Left lobe of liver (tissue), 2 donors: ENCODE measurements around the gene AP4B1. TPM values are rescaled to one million over a fixed set of nuclear protein-coding genes. Genes with fewer than 3 reads are reported as not detected.

Experiments
- ATAC-seq: fragments of 200-7000 bp; cut with Tn5 transposase; one replicate; pipeline ENCODE4 v1.9.1; 2020; ENCODE audit warnings: mild to moderate bottlenecking, moderate library complexity
- DNase-seq: peaks from one replicate; pipeline ENCODE4 v3.0.0-alpha.2; 2020; ENCODE audit warnings: low spot score
- total RNA-seq: library from RNA; stranded (reverse); gene quantifications from one replicate; pipeline ENCODE4 v1.2.1, GENCODE V29; 2021
- donor health status: DM: no; HTN: no; CAD: no; lungs with moderate emphysema.
- donor health status: DM: no; HTN: yes; CAD: no.

The AP4B1 gene
- total RNA-seq, 1 donor from 2014 or later: 6.4 TPM

- no peak for DNase-seq
- ATAC-seq: no peak
These were observed 8.6 kb downstream of the AP4B1 start for GRCh38 chr1:113895961-113896360.

DNA sequence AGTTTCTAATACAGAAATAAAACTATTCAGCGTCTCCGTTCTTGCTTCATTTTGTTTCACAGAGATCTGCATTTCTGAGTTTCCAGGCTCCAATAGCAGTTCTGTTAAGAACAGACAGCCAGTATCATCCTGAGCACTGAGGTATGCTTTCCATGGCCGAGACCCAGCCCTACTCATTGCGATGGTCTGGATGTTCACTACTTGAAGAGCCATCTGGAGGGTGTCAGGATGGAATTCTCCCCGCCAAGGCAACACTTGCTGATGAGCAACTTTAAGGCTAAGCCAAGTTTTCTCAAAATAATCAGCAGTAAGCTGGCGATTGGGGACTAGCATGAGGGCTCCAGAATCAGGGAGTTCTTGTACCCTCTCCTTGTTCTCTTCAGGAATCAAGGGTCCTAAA, 9.5 kb downstream of the AP4B1 start:
- DNase-seq (no peak), ATAC-seq (no peak)

GRCh38 chr1:113893267-113893666, 11.3 kb downstream of the AP4B1 start:
- no peak for DNase-seq

DNA sequence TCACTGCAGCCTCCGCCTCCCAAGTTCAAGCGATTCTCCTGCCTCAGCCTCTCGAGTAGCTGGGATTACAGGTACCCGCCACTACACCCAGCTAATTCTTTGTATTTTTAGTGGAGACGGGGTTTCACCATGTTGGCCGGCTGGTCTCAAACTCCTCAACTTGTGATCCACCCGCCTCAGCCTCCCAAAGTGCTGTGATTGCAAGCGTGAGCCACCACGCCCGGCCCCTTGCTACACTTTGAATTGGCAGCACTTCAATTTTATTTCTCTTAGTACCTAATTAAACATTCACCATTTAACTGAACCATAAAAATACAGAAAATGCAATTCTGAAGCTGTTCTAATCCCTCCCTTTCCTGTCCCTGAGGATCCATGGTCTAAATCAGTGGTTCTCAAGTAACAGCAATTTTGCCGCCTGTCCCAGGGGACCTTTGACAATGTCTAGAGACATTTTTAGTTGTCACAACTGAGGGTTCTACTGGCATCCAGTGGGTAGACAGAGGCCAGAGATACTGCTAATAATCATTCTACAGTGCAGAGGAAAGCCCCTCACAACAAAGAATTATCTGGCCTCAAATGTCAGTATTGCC, 12.9 kb downstream of the AP4B1 start:
- ATAC-seq (no peak), DNase-seq (no peak)

More at GRCh38 chr1:113893267-113893666, 11.3 kb downstream of the AP4B1 start:
- no peak for ATAC-seq

DNA sequence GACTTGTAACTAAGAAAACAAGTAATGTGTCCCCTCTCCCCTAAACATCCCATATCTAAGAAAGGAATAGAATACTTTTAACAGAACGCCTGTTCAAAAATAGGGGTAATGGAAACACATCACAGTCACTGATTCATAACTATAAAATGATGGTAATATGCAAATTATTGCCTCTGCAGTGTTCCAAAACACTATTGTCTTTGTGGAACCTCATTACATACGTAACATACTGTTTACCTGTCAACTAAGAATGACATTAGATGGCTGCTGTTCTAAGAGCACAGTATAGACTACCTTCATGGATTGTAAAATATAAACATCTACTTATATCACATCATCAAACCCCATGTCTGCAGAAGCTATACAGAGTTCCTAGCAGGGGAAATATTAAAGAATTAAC, 13.8 kb downstream of the AP4B1 start:
- DNase-seq (no peak), ATAC-seq (no peak)

DNA sequence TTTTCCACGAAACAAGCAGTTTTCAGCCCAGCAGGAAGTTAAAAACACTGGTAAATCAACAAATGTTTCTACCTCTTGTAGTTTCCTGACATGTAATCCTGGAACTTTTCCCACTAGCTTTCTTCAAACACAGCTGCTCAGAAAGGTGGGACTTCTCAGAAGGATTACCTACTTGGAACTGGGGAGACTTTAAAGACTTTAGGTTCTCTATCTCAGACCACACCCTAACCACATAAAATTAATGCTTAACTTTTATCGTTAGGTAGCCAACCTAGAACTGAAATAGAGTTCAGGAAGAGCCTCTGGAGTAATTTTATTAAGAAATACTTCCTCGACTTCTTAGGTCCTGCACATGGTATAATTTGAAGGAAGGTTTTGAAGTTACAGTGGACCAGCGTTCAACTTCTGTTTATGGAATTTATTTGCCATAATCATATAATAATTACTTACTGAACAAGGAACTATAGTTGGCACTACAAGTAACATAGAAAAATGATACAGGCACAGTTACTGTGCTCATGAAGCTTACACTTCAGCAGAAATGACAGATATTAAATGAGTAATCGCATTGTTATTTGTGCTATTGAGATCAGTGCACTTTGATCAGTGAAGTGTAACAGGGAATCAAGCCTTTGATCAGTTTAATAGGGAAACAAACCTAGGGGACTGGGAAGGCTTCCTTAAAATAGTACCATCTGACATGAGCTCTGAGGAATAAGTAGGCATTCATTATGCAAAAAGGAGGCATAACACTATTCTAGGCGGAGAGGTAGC, 17.0 kb downstream of the AP4B1 start, which contains the start of gene BCL2L15:
TSS of gene BCL2L15 (minus strand) at position 180 of the 774 bp plus-strand sequence. CDS start 206 bp downstream, outside the sequence.
- ATAC-seq: no peak
- no peak for DNase-seq

DNA sequence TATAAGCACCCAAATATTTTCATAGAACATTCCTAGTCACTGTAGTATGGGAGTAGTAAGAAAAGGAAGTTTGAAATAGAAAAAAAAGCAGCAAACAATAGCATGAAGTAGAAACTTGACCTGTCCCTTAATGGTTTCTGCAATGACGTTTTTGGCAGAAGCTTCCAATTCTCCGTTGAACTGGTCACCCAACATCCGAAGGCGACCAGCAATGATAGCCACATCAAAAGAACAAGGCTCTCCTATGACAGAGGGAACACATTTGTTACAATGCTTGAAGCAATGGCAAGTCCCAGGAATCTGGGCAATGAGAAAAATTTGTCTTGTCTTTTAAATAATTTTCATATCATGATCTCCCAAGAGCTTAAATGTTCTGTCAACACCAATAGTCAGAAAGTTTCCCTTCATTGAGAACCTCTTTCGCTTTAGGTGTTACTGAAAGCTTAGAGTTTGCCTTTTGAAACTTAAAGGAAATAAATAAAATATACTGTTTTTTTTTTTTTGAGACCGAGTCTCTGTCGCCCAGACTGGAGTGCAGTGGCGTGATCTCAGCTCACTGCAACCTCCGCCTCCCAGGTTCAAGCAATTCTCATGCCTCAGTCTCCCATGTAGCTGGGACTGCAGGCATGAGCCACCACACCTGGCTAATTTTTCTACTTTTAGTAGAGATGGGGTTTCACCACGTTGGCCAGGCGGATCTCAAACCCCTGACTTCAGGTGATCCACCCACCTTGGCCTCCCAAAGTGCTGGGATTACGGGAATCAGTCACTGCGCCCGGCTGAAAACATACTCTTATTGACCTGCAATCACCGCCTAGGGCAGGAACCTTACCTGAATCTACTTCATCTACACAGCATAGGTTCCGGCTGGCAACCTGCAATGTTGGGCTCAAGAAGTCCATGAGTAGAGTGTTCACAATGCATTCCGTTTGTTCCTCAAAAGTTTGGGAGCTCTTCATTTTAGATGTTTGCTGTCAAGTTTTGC, 17.9 kb downstream of the AP4B1 start:
- DNase-seq (no peak), ATAC-seq (no peak)

- no peak for DNase-seq
- no peak for ATAC-seq
These were observed 22.9 kb downstream of the AP4B1 start for GRCh38 chr1:113881661-113882060.

DNA sequence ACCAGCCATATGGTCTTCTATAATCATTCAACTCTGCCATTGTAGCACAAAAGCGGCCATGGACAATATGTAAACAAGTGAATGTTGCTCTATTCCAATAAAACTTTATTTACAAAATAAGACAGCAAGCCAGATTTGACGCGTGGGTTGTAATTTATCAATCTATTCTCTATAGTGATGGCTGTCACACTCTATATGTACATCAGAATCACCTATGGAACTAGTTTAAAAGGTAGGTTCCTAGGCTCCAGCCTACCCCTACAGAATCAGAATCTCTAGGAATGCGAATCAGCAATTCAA, 24.9 kb downstream of the AP4B1 start:
- DNase-seq: no peak
- ATAC-seq: no peak

DNA sequence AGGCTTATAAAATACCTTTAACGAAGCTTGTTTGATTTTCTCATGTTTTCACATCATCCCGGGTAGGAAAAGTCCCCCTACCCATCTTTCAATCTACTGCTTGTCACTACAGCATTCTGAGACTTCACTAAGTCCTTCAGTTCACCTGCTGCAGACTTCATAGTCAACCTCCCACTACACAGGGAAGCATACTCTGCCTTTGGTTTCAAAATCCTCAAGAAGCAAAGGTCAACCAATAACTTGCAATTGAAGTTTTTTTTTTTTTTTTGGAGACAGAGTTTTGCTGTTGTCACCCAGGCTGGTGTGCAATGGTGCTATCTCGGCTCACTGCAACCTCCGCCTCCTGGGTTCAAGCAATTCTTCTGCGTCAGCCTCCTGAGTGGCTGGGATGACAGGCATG, 28.4 kb downstream of the AP4B1 start:
- DNase-seq (no peak), ATAC-seq (peak; percentile 23)

DNA sequence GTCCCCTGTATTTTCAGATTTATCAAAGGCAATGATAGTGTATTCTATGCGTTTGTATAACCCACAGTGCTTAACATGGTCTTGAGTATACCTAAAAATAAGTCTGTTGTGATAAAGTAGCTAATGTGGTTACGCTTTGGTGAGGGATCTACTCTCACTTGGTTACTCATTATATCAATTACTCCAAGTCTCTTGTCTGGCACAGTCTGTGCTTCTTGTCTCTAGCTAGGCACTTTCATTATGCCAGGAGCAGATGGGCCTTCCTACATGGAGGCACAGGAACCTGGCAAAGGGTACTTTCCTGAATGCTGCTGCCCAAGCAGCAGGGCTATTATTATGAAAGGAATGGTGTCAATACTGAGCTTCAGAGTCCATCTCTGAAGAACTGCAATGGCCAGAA, 28.9 kb downstream of the AP4B1 start:
- DNase-seq (no peak), ATAC-seq (no peak)

- ATAC-seq: no peak
- DNase-seq: no peak
These were observed 30.4 kb downstream of the AP4B1 start for GRCh38 chr1:113874012-113874879.

- DNase-seq: no peak
- ATAC-seq: no peak
These were observed 32.2 kb downstream of the AP4B1 start for GRCh38 chr1:113872219-113872935.

DNA sequence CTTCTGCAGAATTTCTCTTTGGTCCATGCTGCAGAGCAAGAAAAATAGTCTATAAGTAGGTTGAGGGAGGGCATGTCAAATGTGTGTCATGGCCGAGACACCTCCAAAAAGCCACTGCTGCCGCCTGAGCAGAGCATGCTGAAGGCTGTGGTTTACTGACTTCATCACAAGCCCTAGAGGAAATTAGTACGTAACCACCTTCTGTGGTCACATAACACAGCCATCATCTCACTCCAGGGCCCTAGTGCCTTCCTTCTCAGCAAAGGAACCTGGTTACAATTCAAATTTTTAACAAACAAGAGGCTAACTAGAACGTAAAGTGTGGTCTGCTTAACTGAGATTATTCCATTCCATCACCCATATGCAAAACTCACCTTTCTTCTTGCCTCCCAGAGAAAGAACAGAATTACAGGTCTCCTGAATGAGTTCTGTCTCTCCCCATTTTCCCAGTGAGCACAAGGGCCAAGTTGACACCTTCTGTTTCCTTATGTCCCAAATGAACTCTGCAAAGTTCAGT, 32.9 kb downstream of the AP4B1 start, which contains the start of gene PTPN22:
TSS of gene PTPN22 (minus strand) at position 116 of the 517 bp plus-strand sequence.
- ATAC-seq (peak; percentile 51), DNase-seq (no peak)

- no peak for ATAC-seq
- no peak for DNase-seq
These were observed 33.8 kb downstream of the AP4B1 start for GRCh38 chr1:113870778-113871177.

- ATAC-seq: no peak
These were observed 36.1 kb downstream of the AP4B1 start for GRCh38 chr1:113868387-113869083.

GRCh38 chr1:113861641-113862040, 43.0 kb downstream of the AP4B1 start:
- DNase-seq (no peak), ATAC-seq (no peak)

More at GRCh38 chr1:113868387-113869083, 36.1 kb downstream of the AP4B1 start:
- no peak for DNase-seq

- DNase-seq (no peak), ATAC-seq (no peak)
These were observed 43.7 kb downstream of the AP4B1 start for GRCh38 chr1:113860891-113861290.
